G401 (cell line): ENCODE results near the gene RPL22. TPM values are rescaled to one million over a fixed set of nuclear protein-coding genes. Genes with fewer than 3 reads are reported as not detected.

Experiments used
- DNase-seq: peaks from one replicate; pipeline ENCODE4 v3.0.0-alpha.2; 2015; ENCODE audit warnings: low spot score
- in situ Hi-C: cut with HindIII; loops from 2 replicates; pipeline ENCODE4 v1.10.0; 2016; ENCODE audit warnings: low sequenced_read_pairs, mixed read lengths
- total RNA-seq: library from RNA; depleted of rRNA; stranded (reverse); fragments of >200 nt; shearing (Covaris generic); gene quantifications from 2 replicates; pipeline ENCODE4 v1.2.3, GENCODE V29; 2014

The RPL22 gene
- total RNA-seq, 1 experiment from 2014 or later: 296 TPM

GRCh38 chr1:6207075-6207885 lies 7.9 kb upstream of the RPL22 start:
- in situ Hi-C loops: no loop called here
- DNase-seq: no peak

- no peak for DNase-seq
- in situ Hi-C loops: no loop called here
Observed at GRCh38 chr1:6206520-6206855, 7.1 kb upstream of the RPL22 start.

- in situ Hi-C loops: no loop called here
Observed at GRCh38 chr1:6205849-6206519, 6.6 kb upstream of the RPL22 start, which contains the start of gene RNF207. TSS of gene RNF207 (plus strand) at chr1:6206119. CDS start at chr1:6206536, 417 bp downstream.

GRCh38 chr1:6202256-6202655 lies 2.9 kb upstream of the RPL22 start:
- in situ Hi-C loops: no loop called here
- no peak for DNase-seq

More at GRCh38 chr1:6205849-6206519, 6.6 kb upstream of the RPL22 start, which contains the start of gene RNF207:
- peak; percentile 70 for DNase-seq

- no peak for DNase-seq
- in situ Hi-C loops: no loop called here
Observed at GRCh38 chr1:6200188-6200809, 904 bp upstream of the RPL22 start.

GRCh38 chr1:6198646-6199297 lies 623 bp downstream of the RPL22 start:
- DNase-seq: no peak
- in situ Hi-C loops: no loop called here

- DNase-seq: no peak
- in situ Hi-C loops: no loop called here
Observed at GRCh38 chr1:6197746-6198427, 1.5 kb downstream of the RPL22 start.

GRCh38 chr1:6191968-6192367 lies 7.4 kb downstream of the RPL22 start:
- no peak for DNase-seq
- in situ Hi-C loops: no loop called here

GRCh38 chr1:6188466-6188865 lies 10.9 kb downstream of the RPL22 start:
- in situ Hi-C loops: no loop called here
- no peak for DNase-seq

- DNase-seq: no peak
- in situ Hi-C loops: no loop called here
Observed at GRCh38 chr1:6185635-6186382, 13.6 kb downstream of the RPL22 start.

- in situ Hi-C loops: no loop called here
- DNase-seq: no peak
Observed at GRCh38 chr1:6185151-6185550, 14.2 kb downstream of the RPL22 start.

- in situ Hi-C loops: no loop called here
- DNase-seq: no peak
Observed at GRCh38 chr1:6184083-6184783, 15.2 kb downstream of the RPL22 start.

GRCh38 chr1:6183520-6183989 lies 15.8 kb downstream of the RPL22 start:
- DNase-seq: no peak
- in situ Hi-C loops: no loop called here

GRCh38 chr1:6181347-6181770 lies 18.0 kb downstream of the RPL22 start:
- in situ Hi-C loops: no loop called here
- DNase-seq: peak; percentile 61

- DNase-seq: no peak
- in situ Hi-C loops: no loop called here
Observed at GRCh38 chr1:6180707-6181311, 18.6 kb downstream of the RPL22 start.

- in situ Hi-C loops: no loop called here
- peak; percentile 70 for DNase-seq
Observed at GRCh38 chr1:6180268-6180706, 19.1 kb downstream of the RPL22 start, which contains the start of gene CHD5. TSS of gene CHD5 (minus strand) at chr1:6180321. CDS start at chr1:6180023, 298 bp downstream.

GRCh38 chr1:6179564-6180175 lies 19.7 kb downstream of the RPL22 start:
- in situ Hi-C loops: no loop called here
- DNase-seq: no peak
